ENCODE results near the gene VLDLR. TPM values are rescaled to one million over a fixed set of nuclear protein-coding genes. Genes with fewer than 3 reads are reported as not detected.
A peak's percentile ranks its signal among the peaks of the same experiment; 100 is the strongest.

Gene VLDLR
- total RNA-seq (100 to 1,000 TPM in 1 of 5 donors, 10 to 100 TPM in 2, 1 to 10 TPM in 2; 3.2 to 110 (median 21.3) TPM), polyA plus RNA-seq (1 to 10 TPM; 2.1 to 7.0 (median 2.8) TPM)
- long read RNA-seq, donor 1, full-length matches to known transcripts = 1 of 1 reads
- long read RNA-seq, donor 1, partial matches to known transcripts = 0 of 1 reads
- long read RNA-seq, donor 1, other reads (novel, unspliced or antisense) = 0 of 1 reads
- long read RNA-seq, donor 2, partial matches to known transcripts = 0 of 3 reads
- long read RNA-seq, donor 2, other reads (novel, unspliced or antisense) = 0 of 3 reads
- long read RNA-seq, donor 3, partial matches to known transcripts = 0 of 1 reads
- long read RNA-seq, donor 3, other reads (novel, unspliced or antisense) = 0 of 1 reads
- long read RNA-seq, donor 4 = 0 reads
- long read RNA-seq, donor 5, full-length matches to known transcripts = 5 of 5 reads
- long read RNA-seq, donor 5, partial matches to known transcripts = 0 of 5 reads
- long read RNA-seq, donor 5, other reads (novel, unspliced or antisense) = 0 of 5 reads
- long read RNA-seq, donor 6, partial matches to known transcripts = 0 of 2 reads
- long read RNA-seq, donor 6, other reads (novel, unspliced or antisense) = 0 of 2 reads
- long read RNA-seq, donor 7, partial matches to known transcripts = 0 of 1 reads
- long read RNA-seq, donor 7, other reads (novel, unspliced or antisense) = 0 of 1 reads
- long read RNA-seq, donor 8 = 0 reads
- long read RNA-seq, donor 9 = 0 reads
- long read RNA-seq, donor 10 = 0 reads

DNA sequence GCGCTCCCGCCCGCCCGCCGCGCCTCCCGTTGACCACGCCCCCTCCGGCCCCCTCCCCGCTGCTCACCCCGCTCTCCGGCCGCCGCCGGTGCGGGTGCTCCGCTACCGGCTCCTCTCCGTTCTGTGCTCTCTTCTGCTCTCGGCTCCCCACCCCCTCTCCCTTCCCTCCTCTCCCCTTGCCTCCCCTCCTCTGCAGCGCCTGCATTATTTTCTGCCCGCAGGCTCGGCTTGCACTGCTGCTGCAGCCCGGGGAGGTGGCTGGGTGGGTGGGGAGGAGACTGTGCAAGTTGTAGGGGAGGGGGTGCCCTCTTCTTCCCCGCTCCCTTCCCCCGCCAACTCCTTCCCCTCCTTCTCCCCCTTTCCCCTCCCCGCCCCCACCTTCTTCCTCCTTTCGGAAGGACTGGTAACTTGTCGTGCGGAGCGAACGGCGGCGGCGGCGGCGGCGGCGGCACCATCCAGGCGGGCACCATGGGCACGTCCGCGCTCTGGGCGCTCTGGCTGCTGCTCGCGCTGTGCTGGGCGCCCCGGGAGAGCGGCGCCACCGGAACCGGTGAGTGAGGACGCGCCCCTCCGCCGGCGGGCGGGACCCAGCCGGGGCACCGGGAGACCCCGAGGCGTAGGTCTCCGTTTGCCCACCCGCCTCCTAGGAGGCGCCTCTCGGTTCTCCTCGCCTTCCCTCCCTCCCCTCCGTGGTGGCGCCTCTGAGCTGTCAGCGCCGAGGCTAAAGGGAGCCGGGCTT lies at the start of gene VLDLR:
VLDLR (plus strand) TSS at position 66 of the 739 bp plus-strand sequence; CDS start at position 469, 403 bp downstream.
- no peak for TF ChIP-seq POLR2A (IDR thresholded peaks at IDR 0.05)
- TF ChIP-seq EP300 (IDR thresholded peaks at IDR 0.05) = no peak
- TF ChIP-seq, protein P1, sequence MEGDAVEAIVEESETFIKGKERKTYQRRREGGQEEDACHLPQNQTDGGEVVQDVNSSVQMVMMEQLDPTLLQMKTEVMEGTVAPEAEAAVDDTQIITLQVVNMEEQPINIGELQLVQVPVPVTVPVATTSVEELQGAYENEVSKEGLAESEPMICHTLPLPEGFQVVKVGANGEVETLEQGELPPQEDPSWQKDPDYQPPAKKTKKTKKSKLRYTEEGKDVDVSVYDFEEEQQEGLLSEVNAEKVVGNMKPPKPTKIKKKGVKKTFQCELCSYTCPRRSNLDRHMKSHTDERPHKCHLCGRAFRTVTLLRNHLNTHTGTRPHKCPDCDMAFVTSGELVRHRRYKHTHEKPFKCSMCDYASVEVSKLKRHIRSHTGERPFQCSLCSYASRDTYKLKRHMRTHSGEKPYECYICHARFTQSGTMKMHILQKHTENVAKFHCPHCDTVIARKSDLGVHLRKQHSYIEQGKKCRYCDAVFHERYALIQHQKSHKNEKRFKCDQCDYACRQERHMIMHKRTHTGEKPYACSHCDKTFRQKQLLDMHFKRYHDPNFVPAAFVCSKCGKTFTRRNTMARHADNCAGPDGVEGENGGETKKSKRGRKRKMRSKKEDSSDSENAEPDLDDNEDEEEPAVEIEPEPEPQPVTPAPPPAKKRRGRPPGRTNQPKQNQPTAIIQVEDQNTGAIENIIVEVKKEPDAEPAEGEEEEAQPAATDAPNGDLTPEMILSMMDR (IDR thresholded peaks at IDR 0.05) = no peak
- no peak for TF ChIP-seq POLR2AphosphoS5 (IDR thresholded peaks at IDR 0.05)
- intact Hi-C loops (cut with DNase I; ENCODE audit: low total_unique reads) = no loop called here
- Histone ChIP-seq H3K27me3 (peaks cover 0 to 40% (median 11%) of the 10 kb centered on the region in 3 donors), H3K4me1 (peaks cover 6 to 45% (median 28%) of the 10 kb centered on the region in 4 donors), H3K27ac (peak within 1 kb of the TSS; percentile 80 to 91 (median 85)), H3K9me3 (no peaks in the 10 kb centered on the region), H3K36me3 (no peaks in the 10 kb centered on the region), H3K4me3 (peak within 1 kb of the TSS; percentile 78 to 85 (median 84))
- 0 to 1% (median 0%) methylated on average over 25 to 65 of the region's 72 CpGs for WGBS, 5 donors
- DNase-seq = peak; percentile 61 to 90

DNA sequence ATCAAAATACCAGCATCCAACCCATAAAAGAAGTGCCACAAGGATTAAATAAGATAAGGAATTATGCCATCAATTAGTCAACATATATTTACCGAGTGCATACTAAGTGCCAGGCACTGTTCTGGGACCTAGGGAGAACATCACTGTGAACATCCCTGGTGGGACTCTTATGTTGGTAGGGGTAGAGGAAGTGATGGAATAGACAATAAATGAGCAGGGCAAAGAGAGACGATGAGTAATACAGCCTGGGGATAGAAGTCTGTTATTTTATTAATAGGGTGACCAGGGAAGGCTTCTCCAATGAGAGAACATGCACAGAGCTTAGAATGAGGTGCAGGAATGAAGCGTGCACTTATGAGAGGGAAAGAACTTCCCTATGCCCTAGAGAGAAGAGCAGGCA lies 47.4 kb upstream of the VLDLR start:
- Histone ChIP-seq H3K27ac (no peak overlapping the region), H3K27me3 (no peaks in the 10 kb centered on the region), H3K4me3 (no peak overlapping the region), H3K9me3 (no peaks in the 10 kb centered on the region), H3K4me1 (peaks cover 9 to 14% (median 13%) of the 10 kb centered on the region in 4 donors), H3K36me3 (no peaks in the 10 kb centered on the region)
- DNase-seq = no peak
- WGBS, 5 donors = 81 to 88% (median 86%) methylated on average over 3 of the region's 3 CpGs
- TF ChIP-seq, protein P1 (IDR thresholded peaks at IDR 0.05) = no peak
- no peak for TF ChIP-seq POLR2A (IDR thresholded peaks at IDR 0.05)
- no peak for TF ChIP-seq EP300 (IDR thresholded peaks at IDR 0.05)
- TF ChIP-seq POLR2AphosphoS5 (IDR thresholded peaks at IDR 0.05) = no peak
- intact Hi-C loops (cut with DNase I; ENCODE audit: low total_unique reads) = no loop called here

DNA sequence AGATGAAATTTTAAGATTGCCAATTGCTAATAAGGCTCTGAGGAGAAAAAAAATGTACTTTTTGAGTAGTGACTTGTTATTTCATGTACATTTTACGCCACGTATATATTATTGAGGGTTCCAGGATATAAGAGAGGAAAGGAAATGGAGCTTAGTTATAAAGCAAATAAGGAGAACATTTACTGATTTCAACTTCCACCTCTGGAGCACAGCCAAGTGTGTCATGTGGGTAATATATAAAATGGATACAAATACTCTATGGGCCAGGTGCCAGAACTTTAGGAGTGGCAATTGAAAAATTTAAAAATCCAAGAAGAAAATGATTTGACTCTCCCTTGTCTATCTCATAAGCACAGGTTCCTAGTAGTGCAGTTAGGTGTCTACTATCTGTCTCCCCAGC lies 45.0 kb upstream of the VLDLR start:
- Histone ChIP-seq H3K4me1 (peaks cover 0 to 2% (median 1%) of the 10 kb centered on the region in 4 donors), H3K9me3 (no peaks in the 10 kb centered on the region), H3K27ac (no peak overlapping the region), H3K27me3 (no peaks in the 10 kb centered on the region), H3K4me3 (no peak overlapping the region), H3K36me3 (no peaks in the 10 kb centered on the region)
- WGBS, 5 donors = 31 to 50% (median 33%) methylated on average over 2 of the region's 2 CpGs
- intact Hi-C loops (cut with DNase I; ENCODE audit: low total_unique reads) = no loop called here
- no peak for TF ChIP-seq EP300 (IDR thresholded peaks at IDR 0.05)
- no peak for TF ChIP-seq POLR2A (IDR thresholded peaks at IDR 0.05)
- TF ChIP-seq POLR2AphosphoS5 (IDR thresholded peaks at IDR 0.05) = no peak
- TF ChIP-seq, protein P1 (IDR thresholded peaks at IDR 0.05) = no peak
- DNase-seq = peak in 1 of 2 donors; percentile 81
